IPS-18a (cell line): ENCODE measurements around the gene FGGY.
"Not testable (repeated sequence)": the region's sequence is repeated elsewhere in the genome, so short reads cannot be mapped to it uniquely, and the experiment has no call there.

Experiments
- H3K27ac ChIP-seq: one replicate; pipeline ENCODE4 v1.5.1; 2013; ENCODE audit warnings: low read length
- H3K27me3 ChIP-seq: one replicate; pipeline ENCODE4 v1.6.1; 2013; ENCODE audit warnings: mild to moderate bottlenecking, low read length; ENCODE audit not compliant: control insufficient read depth, insufficient read depth
- H3K36me3 ChIP-seq: one replicate; pipeline ENCODE4 v1.6.1; 2013; ENCODE audit warnings: low read depth, low read length; ENCODE audit not compliant: control insufficient read depth
- H3K4me1 ChIP-seq: one replicate; pipeline ENCODE4 v1.6.1; 2013; ENCODE audit warnings: low read depth, low read length; ENCODE audit not compliant: control insufficient read depth
- H3K4me3 ChIP-seq: one replicate; pipeline ENCODE4 v1.5.1; 2013; ENCODE audit warnings: low read length
- H3K9ac ChIP-seq: one replicate; pipeline ENCODE4 v1.6.1; 2013; ENCODE audit warnings: mild to moderate bottlenecking, low read length, moderate library complexity
- H3K9me3 ChIP-seq: one replicate; pipeline ENCODE4 v1.6.1; 2013; ENCODE audit warnings: low read depth, low read length; ENCODE audit not compliant: control insufficient read depth

The FGGY gene, protein sequence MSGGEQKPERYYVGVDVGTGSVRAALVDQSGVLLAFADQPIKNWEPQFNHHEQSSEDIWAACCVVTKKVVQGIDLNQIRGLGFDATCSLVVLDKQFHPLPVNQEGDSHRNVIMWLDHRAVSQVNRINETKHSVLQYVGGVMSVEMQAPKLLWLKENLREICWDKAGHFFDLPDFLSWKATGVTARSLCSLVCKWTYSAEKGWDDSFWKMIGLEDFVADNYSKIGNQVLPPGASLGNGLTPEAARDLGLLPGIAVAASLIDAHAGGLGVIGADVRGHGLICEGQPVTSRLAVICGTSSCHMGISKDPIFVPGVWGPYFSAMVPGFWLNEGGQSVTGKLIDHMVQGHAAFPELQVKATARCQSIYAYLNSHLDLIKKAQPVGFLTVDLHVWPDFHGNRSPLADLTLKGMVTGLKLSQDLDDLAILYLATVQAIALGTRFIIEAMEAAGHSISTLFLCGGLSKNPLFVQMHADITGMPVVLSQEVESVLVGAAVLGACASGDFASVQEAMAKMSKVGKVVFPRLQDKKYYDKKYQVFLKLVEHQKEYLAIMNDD

GRCh38 chr1:59296358-59297256 is at the start of gene FGGY:
Gene FGGY, plus strand, starts transcription at chr1:59297094. Its CDS starts 24,456 bp downstream, at chr1:59321550.
- no peaks in the 10 kb centered on the region for H3K36me3 ChIP-seq
- no peaks in the 10 kb centered on the region for H3K9me3 ChIP-seq
- H3K27ac ChIP-seq = peak within 1 kb of the TSS; percentile 51
- H3K27me3 ChIP-seq = peaks cover 10% of the 10 kb centered on the region
- H3K9ac ChIP-seq = peak within 1 kb of the TSS; percentile 67
- H3K4me3 ChIP-seq = peak within 1 kb of the TSS; percentile 85
- H3K4me1 ChIP-seq = peaks cover 8% of the 10 kb centered on the region

GRCh38 chr1:59248758-59249157 is 48.1 kb upstream of the FGGY start:
- H3K27me3 ChIP-seq = no peaks in the 10 kb centered on the region
- no peaks in the 10 kb centered on the region for H3K4me1 ChIP-seq
- no peak overlapping the region for H3K9ac ChIP-seq
- no peak overlapping the region for H3K4me3 ChIP-seq
- H3K36me3 ChIP-seq = no peaks in the 10 kb centered on the region
- H3K9me3 ChIP-seq = no peaks in the 10 kb centered on the region
- no peak overlapping the region for H3K27ac ChIP-seq

DNA sequence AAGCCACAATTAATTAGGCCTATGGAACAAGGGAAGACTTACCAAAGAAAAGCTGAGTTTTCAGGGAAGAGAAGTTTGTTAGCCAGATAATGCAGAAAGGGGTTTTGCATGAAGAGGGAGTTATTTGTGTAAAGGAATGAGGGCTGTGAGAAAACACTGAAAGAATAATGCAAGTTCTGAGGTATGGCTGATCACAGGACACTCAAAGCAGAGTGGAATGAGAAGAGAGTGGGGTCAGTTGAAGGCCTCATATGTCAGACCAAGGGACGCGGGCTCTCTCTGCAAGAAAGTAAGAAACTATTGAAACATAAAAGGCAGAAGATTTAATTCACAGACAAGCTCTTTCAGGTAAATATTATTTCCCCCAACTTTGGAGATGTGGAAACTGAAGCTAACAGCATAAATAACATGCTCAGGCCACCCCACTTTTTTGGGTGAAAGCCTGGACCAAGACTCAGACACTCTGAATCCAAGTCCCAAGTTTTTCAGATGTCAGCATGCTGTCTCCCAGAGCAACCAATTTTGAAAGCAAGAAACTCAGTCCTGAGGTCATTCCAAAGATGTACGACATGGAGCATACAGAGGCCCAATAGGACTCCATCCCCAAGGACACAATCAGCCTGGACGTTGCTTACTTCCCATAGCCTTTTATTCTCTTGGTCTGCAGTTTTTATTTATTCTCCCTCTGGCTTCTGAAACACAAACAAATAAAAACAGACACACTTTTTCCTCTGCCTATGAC is 47.3 kb upstream of the FGGY start:
- Histone ChIP-seq H3K27me3 (no peaks in the 10 kb centered on the region), H3K4me3 (no peak overlapping the region), H3K9me3 (no peaks in the 10 kb centered on the region)

DNA sequence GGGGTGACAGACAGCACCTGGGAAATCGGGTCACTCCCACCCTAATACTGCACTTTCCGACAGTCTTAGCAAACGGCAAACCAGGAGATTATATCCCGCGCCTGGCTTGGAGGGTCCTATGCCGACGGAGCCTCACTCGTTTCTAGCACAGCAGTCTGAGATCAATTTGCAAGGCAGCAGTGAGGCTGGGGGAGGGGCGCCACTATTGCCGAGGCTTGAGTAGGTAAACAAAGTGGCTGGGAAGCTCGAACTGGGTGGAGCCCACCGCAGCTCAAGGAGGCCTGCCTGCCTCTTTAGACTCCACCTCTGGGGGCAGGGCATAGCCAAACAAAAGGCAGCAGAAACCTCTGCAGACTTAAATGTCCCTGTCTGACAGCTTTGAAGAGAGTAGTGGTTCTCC is 45.8 kb upstream of the FGGY start:
- not testable (repeated sequence) for H3K36me3 ChIP-seq, H3K9me3 ChIP-seq, H3K27ac ChIP-seq

More for the DNA sequence above, 47.3 kb upstream of the FGGY start:
- no peaks in the 10 kb centered on the region for H3K36me3 ChIP-seq
- no peaks in the 10 kb centered on the region for H3K4me1 ChIP-seq
- no peak overlapping the region for H3K9ac ChIP-seq
- no peak overlapping the region for H3K27ac ChIP-seq

GRCh38 chr1:59256429-59256828 is 40.5 kb upstream of the FGGY start:
- not testable (repeated sequence) for H3K36me3 ChIP-seq, H3K27ac ChIP-seq, H3K27me3 ChIP-seq, H3K9me3 ChIP-seq, H3K4me1 ChIP-seq, H3K9ac ChIP-seq, H3K4me3 ChIP-seq

More for the DNA sequence above, 45.8 kb upstream of the FGGY start:
- not testable (repeated sequence) for H3K4me3 ChIP-seq, H3K9ac ChIP-seq, H3K27me3 ChIP-seq, H3K4me1 ChIP-seq

GRCh38 chr1:59258412-59259032 is 38.4 kb upstream of the FGGY start:
- H3K9ac ChIP-seq = no peak overlapping the region
- no peak overlapping the region for H3K27ac ChIP-seq
- no peaks in the 10 kb centered on the region for H3K27me3 ChIP-seq
- H3K4me1 ChIP-seq = peaks cover 7% of the 10 kb centered on the region
- H3K36me3 ChIP-seq = no peaks in the 10 kb centered on the region
- H3K4me3 ChIP-seq = no peak overlapping the region
- H3K9me3 ChIP-seq = no peaks in the 10 kb centered on the region

- Histone ChIP-seq H3K27me3 (no peaks in the 10 kb centered on the region), H3K9ac (no peak overlapping the region), H3K27ac (no peak overlapping the region)
Observed at GRCh38 chr1:59261537-59261936, 35.4 kb upstream of the FGGY start.

DNA sequence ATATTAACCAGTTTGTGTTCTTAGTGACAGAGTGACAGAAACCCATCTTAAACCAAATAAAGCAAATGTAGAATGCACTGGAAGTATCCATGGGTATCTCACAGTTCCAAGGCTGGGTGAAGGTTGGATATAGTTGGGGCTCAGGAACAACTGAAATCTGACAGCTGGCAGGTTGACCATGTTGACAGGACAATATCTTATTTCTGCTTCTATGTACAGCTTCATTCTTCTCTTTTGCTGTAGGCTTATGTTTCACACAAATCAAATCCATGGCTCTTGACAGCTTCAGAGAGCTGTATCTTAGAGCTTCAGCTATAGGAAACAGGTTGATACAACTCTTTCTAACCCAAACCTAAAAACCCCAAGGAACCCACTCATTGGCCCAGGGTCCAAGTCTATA is 34.3 kb upstream of the FGGY start:
- Histone ChIP-seq H3K9me3 (no peaks in the 10 kb centered on the region), H3K27me3 (no peaks in the 10 kb centered on the region)

More at GRCh38 chr1:59261537-59261936, 35.4 kb upstream of the FGGY start:
- H3K4me3 ChIP-seq = no peak overlapping the region
- peaks cover 7% of the 10 kb centered on the region for H3K4me1 ChIP-seq
- no peaks in the 10 kb centered on the region for H3K36me3 ChIP-seq
- H3K9me3 ChIP-seq = no peaks in the 10 kb centered on the region

GRCh38 chr1:59263111-59263510 is 33.8 kb upstream of the FGGY start:
- H3K4me3 ChIP-seq = no peak overlapping the region
- no peaks in the 10 kb centered on the region for H3K27me3 ChIP-seq
- H3K9ac ChIP-seq = no peak overlapping the region
- H3K4me1 ChIP-seq = peaks cover 7% of the 10 kb centered on the region
- H3K27ac ChIP-seq = no peak overlapping the region
- H3K36me3 ChIP-seq = no peaks in the 10 kb centered on the region
- no peaks in the 10 kb centered on the region for H3K9me3 ChIP-seq

More for the DNA sequence above, 34.3 kb upstream of the FGGY start:
- no peak overlapping the region for H3K9ac ChIP-seq
- H3K27ac ChIP-seq = no peak overlapping the region
- H3K4me3 ChIP-seq = no peak overlapping the region
- peaks cover 7% of the 10 kb centered on the region for H3K4me1 ChIP-seq
- no peaks in the 10 kb centered on the region for H3K36me3 ChIP-seq

GRCh38 chr1:59265622-59266021 is 31.3 kb upstream of the FGGY start:
- H3K4me1 ChIP-seq = peaks cover under 1% of the 10 kb centered on the region
- no peak overlapping the region for H3K9ac ChIP-seq
- H3K4me3 ChIP-seq = no peak overlapping the region
- no peak overlapping the region for H3K27ac ChIP-seq
- no peaks in the 10 kb centered on the region for H3K36me3 ChIP-seq
- H3K9me3 ChIP-seq = no peaks in the 10 kb centered on the region
- no peaks in the 10 kb centered on the region for H3K27me3 ChIP-seq
